Spleen (tissue), 7 donors: Measurements from ENCODE around the gene PGS1.
A peak's percentile ranks its signal among the peaks of the same experiment; 100 is the strongest.

Source experiments
- POLR2AphosphoS5 ChIP-seq, 3 donors: sonication (generic); formaldehyde crosslinking; IDR thresholded peaks; one replicate each; pipeline ENCODE4 v1.5.1; 2017; ENCODE audit warnings: antibody characterized with exemption in 3 of 3
- TF ChIP-seq, protein P1 (sequence below), 11 experiments: fragments of 200-600 bp in 7 of 11; fragments of 450-650 bp in 4 of 11; sonication (generic) in 4 of 11; IDR thresholded peaks in 8 of 11; conservative IDR thresholded peaks in 3 of 11; 1 replicate in 7 of 11; 2 replicates in 4 of 11; pipeline versions ENCODE4 v1.4.0 to v1.8.0; 2016 to 2021; ENCODE audit warnings: antibody characterized with exemption in 11 of 11, inconsistent platforms in 4 of 11, mild to moderate bottlenecking in 1 of 11
- donor health status: DM: no; HTN: no; CAD: no; lungs with moderate emphysema.
- donor health status: DM: no; HTN: no; CAD: no.
- donor health status: DM: no; HTN: no; CAD: no.

DNA sequence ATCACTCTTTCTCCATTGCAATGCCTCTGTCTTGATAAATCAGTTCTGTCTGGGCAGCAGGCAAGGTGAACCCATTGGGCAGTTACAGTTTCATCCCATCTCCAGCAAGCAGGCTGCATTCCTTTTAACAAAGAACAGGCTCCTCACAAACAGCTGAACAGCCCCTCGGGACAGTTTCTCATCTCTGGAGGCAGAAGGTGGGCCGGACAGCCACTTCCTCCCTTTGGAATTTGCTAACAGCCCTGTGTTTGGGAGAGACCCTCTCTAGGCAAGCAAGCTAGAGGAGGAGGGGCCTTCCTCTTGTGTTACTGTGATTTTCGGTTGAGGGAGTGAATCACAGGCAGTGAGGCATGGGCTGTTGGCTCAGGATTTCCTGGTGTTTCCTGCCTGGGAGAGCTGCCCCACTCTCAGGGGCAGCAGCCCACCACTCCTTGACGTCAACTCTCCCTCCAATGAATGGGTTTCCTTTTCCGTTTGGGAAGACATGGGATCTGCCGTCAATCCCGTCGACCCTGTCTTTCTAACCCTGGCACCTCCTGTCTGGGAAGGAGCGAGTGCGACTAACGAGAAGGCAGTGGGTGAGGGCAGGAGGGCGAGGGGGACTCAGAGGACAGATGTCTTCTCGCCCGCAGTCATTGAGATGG lies 3.7 kb upstream of the PGS1 start:
- TF ChIP-seq, protein P1, sequence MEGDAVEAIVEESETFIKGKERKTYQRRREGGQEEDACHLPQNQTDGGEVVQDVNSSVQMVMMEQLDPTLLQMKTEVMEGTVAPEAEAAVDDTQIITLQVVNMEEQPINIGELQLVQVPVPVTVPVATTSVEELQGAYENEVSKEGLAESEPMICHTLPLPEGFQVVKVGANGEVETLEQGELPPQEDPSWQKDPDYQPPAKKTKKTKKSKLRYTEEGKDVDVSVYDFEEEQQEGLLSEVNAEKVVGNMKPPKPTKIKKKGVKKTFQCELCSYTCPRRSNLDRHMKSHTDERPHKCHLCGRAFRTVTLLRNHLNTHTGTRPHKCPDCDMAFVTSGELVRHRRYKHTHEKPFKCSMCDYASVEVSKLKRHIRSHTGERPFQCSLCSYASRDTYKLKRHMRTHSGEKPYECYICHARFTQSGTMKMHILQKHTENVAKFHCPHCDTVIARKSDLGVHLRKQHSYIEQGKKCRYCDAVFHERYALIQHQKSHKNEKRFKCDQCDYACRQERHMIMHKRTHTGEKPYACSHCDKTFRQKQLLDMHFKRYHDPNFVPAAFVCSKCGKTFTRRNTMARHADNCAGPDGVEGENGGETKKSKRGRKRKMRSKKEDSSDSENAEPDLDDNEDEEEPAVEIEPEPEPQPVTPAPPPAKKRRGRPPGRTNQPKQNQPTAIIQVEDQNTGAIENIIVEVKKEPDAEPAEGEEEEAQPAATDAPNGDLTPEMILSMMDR (IDR thresholded peaks at IDR 0.05 in 8 of 11, conservative IDR thresholded peaks at IDR 0.05 in 3 of 11) = no peak
- peak in 2 of 3 donors; percentile 43 to 62 for TF ChIP-seq POLR2AphosphoS5 (IDR thresholded peaks at IDR 0.05)
